ENCODE results near the gene TEPSIN.

- TF ChIP-seq POLR2A (IDR thresholded peaks at IDR 0.05; ENCODE audit: low read depth) (no peak), EP300 (IDR thresholded peaks at IDR 0.05) (no peak), CTCF (IDR thresholded peaks at IDR 0.05) (no peak)
Measured at GRCh38 chr17:81194941-81195901, 43.6 kb downstream of the TEPSIN start.

All from esophagus muscularis mucosa (tissue), 4 donors.